ENCODE results near the gene SLC7A6. TPM values are rescaled to one million over a fixed set of nuclear protein-coding genes. Genes with fewer than 3 reads are reported as not detected.
A peak's percentile ranks its signal among the peaks of the same experiment; 100 is the strongest.

SLC7A6 gene
- total and polyA plus RNA-seq, 2 of the 13 experiments (the other 11 are each of a cell fraction or from before 2014, with no cell fraction given) = 35.8 to 70.8 TPM

DNA sequence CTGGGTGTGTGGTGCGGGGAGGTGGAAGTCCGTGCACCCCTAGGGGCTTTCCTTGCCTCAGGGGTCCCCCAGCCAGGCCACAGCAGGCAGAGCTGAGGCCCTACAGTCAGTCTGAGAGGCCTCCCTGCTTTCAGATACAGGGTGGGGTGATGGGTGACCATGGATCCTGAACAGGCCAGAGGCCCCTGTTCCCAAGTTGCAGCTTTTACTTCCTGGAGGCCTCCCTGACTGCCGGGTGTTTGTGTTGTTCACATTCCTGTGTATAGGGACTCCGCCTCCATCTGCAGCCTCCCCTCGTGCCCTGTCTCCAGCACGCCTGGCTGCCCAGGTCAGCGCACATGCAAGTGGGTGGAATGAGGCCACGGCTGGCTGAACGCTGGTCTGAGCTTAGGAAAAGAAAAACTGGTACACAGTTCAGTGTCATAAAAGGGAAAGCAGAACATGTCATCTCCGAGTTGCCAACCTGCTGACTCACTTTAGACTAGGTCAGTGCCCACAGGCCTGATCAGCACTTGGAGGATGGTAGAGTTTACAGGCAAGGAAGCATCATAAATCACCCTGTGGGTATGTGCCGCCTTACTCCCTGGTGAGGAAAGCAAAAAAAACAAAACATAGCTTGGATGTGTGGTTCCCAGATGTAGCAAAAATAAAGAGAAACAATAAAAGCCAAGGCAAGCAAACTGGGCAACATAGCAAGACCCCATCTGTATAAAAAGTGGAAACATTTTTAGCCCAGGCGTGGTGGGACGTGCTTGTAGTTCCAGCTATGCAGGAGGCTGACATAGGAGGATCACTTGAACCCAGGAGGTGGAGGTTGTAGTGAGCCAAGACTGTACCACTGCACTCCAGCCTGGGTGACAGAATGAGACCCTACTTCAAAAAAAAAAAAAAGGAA, 6.2 kb upstream of the SLC7A6 start (continued):
- TF ChIP-seq RFXANK (CRISPR knock-in tag; IDR thresholded peaks at IDR 0.05) (0 out of 2 replicates have a peak, but pooled peaks have one; percentile 66), ZNF780A (CRISPR knock-in tag; IDR thresholded peaks at IDR 0.05) (no peak), ZNF382 (CRISPR knock-in tag; IDR thresholded peaks at IDR 0.05; ENCODE audit: borderline replicate concordance) (no peak), ZNF670 (CRISPR knock-in tag; IDR thresholded peaks at IDR 0.05; ENCODE audit: borderline replicate concordance) (no peak), ZNF550 (CRISPR knock-in tag; IDR thresholded peaks at IDR 0.05; ENCODE audit: borderline replicate concordance) (no peak), KDM6A (CRISPR knock-in tag; IDR thresholded peaks at IDR 0.05; ENCODE audit: low read depth) (peak; percentile 75), ZNF879 (CRISPR knock-in tag; IDR thresholded peaks at IDR 0.05) (no peak), GFI1 (CRISPR knock-in tag; IDR thresholded peaks at IDR 0.05; ENCODE audit: borderline replicate concordance) (peak; percentile 61), NBN (conservative IDR thresholded peaks at IDR 0.05) (no peak), SKI (IDR thresholded peaks at IDR 0.05; ENCODE audit: partially characterized antibody) (peak; percentile 55), YY1 (IDR thresholded peaks at IDR 0.05; ENCODE audit: insufficient read depth, insufficient replicate concordance, low read depth, low read length) (peak; percentile 43), JUN (CRISPR knock-in tag; IDR thresholded peaks at IDR 0.05) (no peak; the same call in 1 of the 2 replicates), PITX1 (CRISPR knock-in tag; IDR thresholded peaks at IDR 0.05) (peak; percentile 67; the same call in 1 of the 2 replicates), HNRNPK (IDR thresholded peaks at IDR 0.05; ENCODE audit: low read depth, low read length, poor library complexity, severe bottlenecking) (no peak), ZNF616 (CRISPR knock-in tag; IDR thresholded peaks at IDR 0.05; ENCODE audit: low read depth) (peak; percentile 96), ZNF296 (CRISPR knock-in tag; conservative IDR thresholded peaks at IDR 0.05) (no peak), ZNF841 (CRISPR knock-in tag; IDR thresholded peaks at IDR 0.05; ENCODE audit: borderline replicate concordance) (no peak), ZNF264 (CRISPR knock-in tag; IDR thresholded peaks at IDR 0.05) (0 out of 2 replicates have a peak, but pooled peaks have one; percentile 70), ZNF740 (CRISPR knock-in tag; IDR thresholded peaks at IDR 0.05) (no peak), ATF1 (CRISPR knock-in tag; IDR thresholded peaks at IDR 0.05) (no peak), NPAS2 (CRISPR knock-in tag; IDR thresholded peaks at IDR 0.05; ENCODE audit: borderline replicate concordance) (no peak), SMAD9 (CRISPR knock-in tag; IDR thresholded peaks at IDR 0.05) (no peak), STAT6 (CRISPR knock-in tag; IDR thresholded peaks at IDR 0.05; ENCODE audit: borderline replicate concordance) (peak; percentile 83; the same call in 1 of the 2 replicates), ZNF766 (CRISPR knock-in tag; IDR thresholded peaks at IDR 0.05; ENCODE audit: borderline replicate concordance) (peak; percentile 63; the same call in 1 of the 2 replicates)
- TF ChIP-seq, protein P1, sequence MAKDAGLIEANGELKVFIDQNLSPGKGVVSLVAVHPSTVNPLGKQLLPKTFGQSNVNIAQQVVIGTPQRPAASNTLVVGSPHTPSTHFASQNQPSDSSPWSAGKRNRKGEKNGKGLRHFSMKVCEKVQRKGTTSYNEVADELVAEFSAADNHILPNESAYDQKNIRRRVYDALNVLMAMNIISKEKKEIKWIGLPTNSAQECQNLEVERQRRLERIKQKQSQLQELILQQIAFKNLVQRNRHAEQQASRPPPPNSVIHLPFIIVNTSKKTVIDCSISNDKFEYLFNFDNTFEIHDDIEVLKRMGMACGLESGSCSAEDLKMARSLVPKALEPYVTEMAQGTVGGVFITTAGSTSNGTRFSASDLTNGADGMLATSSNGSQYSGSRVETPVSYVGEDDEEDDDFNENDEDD (CRISPR knock-in tag; IDR thresholded peaks at IDR 0.05; ENCODE audit: borderline replicate concordance) = peak; percentile 91
